GM21619 (cell line): Measurements from ENCODE around the gene UBL7.

Experiments
- ATAC-seq: cut with Tn5 transposase; IDR thresholded peaks from one replicate; pipeline ENCODE4 v1.9.1; 2021; ENCODE audit not compliant: unreplicated experiment

The UBL7 gene

DNA sequence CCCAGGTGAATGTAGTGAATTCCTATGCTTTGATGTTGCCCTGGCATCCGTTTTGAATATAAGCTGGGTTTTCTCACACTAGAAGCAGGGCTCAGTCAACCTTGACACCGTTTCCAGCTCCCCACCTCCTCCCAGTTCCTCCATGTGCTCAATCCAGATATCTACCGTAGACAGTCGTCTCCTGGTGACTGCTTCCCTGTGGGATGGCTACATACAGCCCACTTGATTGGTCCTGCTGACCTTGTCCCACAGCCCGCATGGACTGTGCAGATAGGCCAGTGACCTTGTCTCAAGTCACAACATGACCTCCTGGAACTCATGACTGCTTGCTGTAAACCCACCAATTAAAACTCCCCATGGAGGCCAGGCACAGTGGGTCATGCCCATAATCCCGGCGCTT, 35.3 kb downstream of the UBL7 start:
- no peak for ATAC-seq

DNA sequence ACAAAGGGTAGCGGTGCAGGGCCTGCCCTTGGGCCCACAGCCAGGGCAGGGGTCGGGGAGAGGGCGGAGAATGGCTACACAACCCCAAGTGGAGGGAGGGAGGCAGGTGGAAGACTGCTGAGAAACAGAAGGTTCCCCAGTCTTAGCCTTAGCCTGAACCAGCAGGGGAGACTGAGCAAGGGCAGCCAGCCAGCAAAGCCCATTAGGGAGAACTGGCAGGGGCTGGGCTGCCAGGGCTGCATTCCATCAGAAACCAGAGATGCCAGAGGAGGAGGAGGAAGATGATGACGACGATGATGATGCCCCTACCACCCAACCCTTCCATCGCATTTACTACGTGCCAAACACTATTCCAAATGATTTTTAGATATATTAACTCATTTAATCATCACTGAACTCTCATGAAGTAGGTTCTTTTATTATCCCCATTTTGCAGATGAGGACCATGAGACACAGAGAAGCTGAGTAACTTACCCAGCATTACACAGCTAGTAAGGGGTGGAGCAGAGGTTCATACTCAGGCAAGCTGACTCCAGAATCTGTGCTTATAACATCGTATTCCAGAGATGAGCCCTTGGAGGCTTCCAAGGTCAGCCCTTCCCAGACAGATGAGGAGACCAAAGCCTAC, 35.9 kb downstream of the UBL7 start:
- no peak for ATAC-seq

DNA sequence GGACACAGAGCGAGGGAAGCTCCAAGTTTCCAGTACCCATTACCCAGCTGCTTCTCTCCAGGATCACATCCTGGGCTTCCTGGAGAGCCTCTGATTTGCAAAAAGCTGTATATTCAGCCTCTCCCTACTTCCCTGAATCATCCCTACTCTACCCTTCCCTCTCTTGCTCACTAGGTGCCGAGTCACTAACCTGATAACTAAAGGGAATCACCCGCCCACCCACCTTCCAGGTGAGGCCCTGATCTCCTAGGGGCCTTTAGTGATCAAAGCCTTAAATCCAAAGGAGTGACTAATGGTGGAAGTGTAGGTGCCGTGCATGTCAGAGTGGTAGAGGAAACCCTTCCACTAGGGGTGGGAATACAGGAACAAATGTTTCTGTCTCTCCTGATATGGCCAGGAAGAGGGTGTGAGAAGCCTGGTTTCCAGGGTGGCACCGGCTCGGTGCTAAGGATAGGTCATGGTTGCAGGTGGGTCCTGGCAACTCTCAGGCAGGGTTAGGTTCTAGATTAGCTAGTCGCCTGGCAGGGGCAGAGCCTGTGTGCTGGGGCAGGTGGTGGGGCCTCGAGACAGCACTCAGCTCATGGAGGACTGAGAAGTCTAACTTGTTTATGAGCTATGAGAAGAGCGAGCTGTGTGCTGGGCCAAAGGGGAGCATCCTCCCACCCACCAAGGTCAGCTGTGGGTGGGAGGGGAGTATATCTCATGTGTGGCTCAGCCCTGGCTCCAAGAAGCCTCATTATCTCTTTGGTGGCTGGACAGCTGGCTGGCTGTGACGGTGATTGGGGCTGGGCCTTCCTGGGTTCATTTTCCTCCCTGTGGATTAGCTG, 37.3 kb downstream of the UBL7 start:
- ATAC-seq, result no peak

DNA sequence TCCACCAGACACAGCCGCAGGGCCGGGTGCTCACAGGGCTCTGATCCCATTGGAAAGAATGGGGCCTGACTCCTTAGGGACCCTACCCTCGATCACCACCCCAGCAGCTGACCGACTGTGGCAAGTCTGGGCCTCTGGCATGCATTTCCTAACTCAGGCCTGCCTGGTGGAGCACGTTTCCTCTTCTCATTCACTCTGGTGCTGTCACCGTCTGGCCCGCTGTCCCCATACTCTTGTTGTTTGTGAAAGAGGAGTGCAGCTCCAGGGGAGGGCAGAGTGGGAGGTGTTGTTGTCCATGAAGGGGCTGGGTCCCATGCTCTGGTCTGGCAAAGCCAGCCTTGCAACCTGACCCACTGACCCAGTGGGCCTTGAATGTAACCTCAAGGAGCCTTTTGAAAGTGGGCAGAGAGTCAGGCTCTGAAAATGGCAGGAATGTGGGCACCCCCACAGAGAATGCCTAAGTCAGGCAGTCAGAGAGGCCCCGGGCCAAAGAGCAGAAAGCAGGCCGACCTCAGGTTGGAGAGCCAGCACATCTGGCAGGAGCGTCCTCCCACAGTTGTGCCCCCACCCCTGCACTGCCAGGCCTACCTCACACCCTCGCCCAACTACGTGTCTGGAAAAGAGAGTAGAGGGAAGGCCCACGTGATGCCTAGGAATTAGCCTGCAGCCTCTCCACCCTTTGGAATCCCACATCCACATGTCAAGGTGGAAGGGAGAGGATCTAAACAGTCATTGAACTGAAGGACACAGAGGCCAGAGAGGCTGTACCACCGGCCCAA, 38.1 kb downstream of the UBL7 start:
- ATAC-seq, result no peak

DNA sequence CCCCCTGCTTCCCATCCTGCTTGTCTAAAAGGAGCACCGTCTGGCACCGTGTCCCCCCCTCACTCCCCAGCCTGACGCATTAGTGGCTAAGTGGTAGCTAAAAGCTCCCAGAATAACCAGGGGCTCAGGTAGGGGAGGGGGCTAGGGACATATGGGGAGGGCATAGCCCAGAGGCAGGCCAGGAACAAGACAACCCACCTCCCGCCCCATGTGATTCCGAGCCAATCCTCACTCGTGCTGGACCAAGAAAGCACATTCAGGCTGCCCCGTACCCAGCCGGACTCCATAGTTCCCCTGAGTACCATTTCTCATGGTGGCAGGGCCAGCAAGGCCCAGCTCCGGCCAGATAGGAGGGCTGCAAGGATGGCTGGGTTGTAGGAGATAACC, 38.7 kb downstream of the UBL7 start:
- no peak for ATAC-seq

DNA sequence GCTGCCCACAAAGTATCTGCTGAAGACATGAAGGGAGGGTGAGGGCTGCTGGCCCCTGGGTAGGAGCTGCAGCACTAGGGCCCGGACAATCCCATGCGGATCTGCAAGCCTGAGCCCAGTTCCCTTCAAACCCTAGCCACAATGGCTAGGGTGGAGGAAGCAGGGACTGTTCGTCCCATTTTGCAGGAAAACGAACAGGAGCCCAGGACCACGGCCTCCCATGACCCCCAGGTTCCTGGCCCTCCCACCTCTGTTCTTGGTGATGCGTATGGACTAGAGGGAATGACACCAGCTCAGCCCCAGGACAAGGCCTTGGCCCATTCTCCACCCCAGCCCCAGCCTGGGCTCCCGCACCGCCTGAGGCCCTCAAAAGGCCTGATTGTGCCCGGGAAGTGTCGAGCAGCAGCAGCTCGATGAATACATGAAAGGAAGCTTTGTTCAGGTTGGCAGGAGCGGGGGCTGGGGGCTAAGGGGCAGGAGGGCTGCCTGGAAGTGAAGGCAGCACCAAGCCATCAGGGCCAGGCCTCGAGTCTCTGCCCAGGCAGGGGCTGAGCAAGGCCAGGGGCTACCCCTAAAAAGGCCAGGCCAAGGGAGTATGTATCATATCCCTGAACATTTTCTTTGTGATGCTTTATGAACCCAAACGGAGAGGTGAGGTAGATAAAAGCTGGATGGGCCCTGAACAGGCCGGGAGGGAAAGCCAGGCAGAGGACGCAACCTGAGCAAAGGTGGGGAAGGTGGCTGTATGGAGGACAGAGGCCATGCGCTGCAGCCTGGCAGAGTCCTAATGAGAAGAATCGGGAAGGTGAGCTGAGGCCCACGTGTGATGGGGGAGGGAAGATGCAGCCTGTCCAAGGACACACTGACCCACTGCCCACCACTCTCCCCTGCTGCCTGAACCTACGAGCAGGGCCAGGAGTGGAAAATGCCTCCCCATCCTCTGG, 39.4 kb downstream of the UBL7 start:
- ATAC-seq, result no peak

DNA sequence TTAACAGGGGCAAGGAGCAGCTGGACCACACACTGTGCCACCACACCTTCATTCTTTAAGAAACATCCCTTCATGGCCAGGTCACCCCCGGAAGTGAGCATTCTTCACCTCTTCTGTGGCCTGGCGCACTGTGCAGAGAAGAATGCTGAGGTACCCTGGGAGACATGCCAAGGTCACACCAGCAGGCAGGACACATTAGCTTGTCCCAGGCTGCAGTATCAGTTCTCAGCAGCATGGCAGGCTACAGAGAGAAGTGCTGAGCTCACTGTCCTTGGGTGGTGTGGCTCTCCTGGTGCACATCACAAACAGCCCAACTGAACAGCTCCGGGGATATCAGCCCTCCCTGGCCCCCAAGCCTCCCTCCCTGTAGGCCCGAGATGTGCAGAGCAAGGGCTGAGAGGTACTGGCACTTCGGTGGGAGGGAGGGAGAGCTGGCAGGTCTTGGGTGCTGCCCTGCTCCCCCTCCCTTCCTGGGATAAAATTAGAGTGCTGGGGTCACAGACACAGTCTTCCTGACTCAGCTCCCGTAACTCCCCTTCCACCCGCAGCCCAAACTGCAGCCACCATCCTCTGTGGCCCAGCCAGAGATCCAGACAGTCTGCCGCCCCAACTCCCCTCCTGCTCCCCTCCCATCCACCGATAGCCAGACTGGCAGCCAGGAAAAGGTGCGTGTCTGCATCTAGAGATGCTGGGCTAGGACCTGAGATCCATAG, 40.6 kb downstream of the UBL7 start:
- no peak for ATAC-seq

DNA sequence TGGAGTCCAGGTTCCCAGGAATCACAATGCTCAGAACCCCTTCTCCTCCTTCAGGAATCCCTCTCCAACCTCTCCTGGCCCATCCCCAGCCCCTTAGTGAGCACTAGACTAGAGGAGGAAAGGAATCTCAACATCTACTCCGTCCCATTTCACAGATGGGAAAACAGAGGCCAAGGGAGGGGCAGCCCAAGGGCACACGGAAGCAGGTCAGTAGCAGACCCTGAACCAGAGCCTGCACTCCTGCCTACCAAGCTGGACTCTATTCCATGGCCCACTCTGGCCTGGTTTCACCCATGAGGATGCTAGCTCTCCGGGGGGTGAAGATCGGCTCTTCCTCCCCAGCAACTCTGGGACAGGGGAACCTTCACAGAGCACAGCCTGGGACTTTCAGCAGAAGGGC, 41.5 kb downstream of the UBL7 start:
- no peak for ATAC-seq

DNA sequence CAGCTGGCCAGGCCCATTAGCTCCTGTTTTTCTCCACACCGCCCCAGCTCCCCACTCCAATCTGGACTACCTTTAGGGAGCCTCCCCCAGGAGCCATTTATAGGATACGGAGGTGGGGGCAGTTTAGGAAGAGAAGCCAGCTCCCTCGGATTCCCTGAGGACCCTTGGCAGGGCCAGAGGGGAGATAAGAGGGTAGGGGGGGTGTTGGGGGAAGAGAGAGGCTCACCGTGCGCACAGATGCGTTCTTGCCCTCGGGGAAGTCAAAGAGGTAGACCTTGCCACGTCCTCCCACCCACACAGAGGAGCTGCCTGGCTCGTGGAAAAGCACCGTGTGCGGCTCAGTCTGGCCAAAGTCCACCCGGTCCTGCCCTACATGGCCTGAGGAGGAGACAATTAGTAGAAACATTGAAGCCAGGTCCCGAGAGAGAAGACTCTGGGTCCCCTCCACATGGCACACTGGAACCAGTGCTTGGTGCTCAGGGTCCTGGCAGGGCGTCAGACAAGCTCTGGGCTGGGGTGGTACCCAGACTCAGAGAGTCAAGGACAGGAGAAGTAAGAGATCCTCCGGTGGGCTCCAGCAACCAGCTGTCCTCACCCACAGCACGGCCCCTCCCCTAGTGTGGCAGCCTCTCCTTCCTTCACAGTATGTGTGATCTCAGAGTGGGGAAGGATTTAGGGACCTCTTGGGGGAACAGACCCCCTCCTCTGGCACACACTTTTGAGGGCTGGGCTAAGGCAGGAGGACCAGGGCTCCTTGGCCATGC, 42.2 kb downstream of the UBL7 start:
- no peak for ATAC-seq

DNA sequence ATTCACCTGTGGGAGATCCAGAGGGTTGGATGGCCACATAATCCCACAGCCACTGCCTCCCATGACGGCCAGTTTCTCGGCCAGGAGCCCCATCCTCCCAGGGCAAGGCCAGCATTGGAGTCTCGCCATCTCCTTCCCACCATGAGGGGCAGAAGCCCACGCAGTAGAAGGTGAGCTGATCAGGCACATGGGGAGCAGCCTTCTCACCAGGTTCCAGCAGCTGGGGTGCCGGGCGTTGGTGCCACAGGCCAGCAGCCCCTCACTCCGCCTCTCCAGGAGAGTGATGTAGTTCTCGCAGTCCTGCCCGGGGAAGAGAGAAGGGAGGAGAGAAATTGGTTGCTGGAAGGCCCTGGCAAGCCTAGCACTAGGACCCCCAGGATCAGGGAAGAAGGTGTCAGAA, 43.3 kb downstream of the UBL7 start:
- ATAC-seq, result no peak

DNA sequence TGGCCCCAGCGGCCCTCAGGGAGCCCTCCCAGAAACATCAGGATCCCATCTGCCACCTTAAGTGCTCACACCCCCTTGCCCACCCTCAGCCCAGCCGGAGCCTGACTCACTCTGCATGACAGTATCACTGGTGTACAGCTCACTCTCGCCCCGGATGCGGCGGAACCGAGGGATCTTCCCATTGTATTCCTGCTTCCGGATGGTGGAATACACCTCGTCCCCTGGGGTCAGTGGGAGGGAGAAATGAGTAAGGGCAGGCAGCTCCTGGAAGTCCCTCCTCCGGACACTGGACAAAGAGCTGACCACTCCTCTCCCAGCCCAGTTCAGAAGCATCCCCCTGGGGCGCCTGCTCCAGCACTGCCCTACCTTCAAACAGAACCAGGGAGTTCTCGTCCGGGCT, 43.7 kb downstream of the UBL7 start:
- ATAC-seq, result no peak

DNA sequence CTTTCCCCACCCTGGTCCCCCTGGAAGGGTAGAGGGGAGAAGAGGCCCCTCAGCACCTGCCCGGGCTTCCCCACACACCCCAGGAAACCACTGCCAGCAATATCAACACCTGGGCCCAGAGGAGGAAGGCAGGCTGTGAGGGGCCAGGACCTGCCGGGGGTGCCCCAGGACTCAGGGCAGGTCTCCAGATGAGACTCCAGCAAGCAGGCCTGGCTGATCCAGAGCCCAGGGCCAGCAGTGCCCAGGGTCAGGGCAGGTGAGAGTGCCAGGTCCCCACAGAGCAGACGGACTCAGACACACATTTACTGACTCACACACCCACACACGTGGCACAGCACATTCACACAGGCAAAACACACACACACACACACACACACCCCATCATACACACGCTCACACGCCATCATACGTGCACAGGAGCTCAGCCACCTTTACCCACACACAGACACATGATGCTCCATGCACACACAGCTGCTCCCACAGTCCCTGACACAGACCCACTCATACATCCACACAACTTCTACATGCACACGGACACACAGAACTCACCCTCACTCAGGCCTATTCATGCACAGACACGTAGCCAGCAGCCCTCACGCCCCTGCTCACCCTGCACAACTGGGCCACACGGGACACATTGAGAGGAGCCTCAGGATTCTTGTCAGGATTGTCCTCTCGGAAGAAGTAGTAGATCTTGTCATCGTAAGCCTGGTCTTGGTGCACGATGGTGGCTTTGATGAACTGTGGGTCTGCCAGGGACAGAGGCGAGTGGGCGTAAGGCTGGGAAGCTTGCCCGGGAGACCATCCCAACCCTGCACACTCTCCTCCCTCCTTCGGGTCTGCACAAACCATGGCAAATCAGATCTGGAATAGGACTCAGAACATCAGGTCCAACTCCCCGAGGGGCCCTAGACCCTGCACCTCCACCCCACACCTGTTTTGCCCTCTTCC, 44.7 kb downstream of the UBL7 start:
- ATAC-seq, result no peak

DNA sequence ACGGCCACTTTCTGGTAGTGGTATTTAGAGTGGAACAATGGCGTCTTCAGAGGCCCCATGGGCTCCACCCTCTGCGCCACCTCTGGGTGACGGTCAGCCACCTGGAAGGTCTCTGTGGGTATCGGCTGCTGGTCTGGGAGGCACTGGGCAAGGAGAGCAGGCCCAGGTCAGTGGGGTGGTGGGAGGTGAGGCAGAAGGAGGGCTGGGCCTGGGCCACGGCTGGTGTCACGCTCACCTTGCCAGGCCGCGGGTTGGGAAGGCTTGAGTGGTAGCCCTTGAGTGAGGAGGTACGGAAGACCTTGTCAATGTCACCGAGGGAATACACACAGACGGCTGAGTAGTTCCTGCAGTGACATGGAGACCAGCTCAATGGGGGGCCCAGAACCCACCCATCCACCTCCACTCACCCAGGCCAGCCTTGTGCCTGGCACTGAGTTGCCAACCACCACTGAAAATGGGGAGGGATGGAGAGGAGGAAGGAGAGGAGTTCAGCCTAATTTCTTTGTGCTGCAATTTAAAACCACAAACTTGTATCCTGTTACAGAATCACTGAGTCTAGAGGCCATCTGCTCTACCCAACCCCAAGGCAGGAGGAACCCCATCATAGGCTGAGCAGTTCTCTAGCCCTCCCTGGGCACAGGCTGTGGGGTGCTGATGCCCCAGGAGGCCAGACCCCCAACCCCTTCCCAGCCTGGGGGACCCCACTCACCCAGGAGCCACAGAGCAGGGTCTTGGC, 46.2 kb downstream of the UBL7 start:
- no peak for ATAC-seq

DNA sequence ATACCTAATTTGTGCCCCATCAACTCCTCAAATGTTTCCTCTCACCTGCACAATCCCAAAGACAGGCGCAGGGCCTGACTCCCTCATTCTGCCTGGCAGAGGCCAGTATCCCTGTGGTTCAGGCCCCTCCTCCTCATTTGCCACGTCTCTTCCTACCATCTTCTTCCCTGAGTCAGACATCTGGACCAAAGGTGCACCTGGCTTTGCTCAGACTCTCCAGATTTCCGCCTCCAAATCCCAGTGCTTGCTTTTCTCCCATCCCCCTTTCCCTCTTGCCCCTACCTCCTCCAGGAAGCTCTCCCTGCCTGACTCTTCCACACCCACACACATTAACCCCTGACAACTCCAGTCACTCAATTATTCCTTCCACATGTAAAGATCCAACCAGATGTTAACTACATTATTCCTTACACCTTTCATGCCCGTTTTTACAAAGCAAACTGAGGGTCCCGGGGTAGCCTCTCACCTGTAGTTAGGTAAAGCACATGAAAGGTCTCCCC, 46.8 kb downstream of the UBL7 start:
- ATAC-seq, result no peak

DNA sequence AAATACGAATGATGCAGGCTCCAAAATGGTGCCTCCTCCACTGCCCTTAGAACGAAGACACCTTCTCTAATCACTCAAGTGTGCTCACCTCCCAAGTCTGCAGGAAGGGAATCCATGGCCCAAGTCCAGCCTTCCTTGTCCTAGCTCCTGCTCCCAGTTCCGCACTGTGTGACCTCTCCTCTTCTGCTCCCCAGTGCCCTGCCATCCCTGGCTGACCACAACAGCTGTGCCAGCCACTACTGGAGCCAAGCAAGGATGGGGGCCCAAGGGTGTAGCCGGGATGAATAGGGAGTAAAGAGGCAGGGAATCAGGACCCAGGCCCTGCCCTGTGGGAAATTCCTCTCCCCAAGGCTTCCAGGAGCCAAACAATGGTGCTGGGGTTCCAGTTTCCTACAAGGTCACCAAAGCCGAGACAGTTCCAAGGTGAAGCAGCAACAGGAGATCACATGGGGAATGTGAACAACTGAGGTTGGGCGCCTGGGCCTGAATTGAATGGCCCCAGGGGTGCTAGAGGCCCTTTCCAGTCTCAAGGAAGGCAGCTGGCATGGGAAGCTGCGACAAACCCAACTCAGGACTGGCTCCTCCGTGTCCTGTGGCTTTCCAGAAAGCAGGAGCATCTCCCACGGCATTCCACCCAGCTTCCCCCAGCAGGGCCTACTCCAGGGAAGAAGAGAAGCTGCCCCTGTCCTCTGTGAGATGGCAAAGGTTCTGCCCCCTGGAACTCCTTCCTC, 47.4 kb downstream of the UBL7 start:
- ATAC-seq, result no peak

DNA sequence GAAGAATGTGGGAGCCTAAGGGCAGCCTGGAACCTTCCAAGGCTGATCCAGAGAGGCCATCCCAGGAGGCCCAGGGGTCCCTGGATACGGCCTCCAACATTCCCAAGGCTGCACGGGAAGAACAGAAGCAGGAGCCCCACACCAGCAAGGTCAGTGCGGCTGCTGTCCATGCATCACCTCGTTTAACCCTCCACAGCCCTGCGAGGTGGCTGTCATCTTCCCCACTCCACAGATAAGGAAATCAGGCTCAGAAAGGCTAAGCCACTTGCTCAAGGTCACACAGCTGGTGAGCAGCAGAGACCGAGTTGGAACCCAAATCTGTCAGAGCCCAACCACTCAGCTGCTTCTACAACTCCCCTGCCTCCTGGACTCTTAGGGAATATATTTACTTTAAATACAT, 48.8 kb downstream of the UBL7 start:
- ATAC-seq, result no peak

DNA sequence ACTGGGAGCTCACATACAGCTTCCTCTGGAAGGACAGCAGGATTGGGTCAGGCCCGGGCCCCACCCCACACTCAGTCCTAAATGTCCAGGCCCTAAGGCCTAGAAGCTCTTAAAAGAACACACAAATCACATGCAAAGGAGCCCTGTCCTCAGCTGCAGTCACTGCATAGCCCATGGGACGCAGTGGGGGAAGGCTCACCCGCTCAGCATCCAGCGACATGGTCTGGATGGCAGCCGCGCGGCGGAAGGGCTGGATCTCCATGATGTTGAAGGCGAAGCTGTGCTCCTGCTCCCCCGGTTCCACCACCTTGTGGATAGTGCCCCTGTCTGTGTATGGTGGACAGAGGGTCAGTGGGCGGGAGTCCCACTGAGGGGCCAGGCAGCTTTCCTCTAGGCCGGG, 49.3 kb downstream of the UBL7 start:
- ATAC-seq, result no peak
